ENCODE results near the gene CFAP221.

DNA sequence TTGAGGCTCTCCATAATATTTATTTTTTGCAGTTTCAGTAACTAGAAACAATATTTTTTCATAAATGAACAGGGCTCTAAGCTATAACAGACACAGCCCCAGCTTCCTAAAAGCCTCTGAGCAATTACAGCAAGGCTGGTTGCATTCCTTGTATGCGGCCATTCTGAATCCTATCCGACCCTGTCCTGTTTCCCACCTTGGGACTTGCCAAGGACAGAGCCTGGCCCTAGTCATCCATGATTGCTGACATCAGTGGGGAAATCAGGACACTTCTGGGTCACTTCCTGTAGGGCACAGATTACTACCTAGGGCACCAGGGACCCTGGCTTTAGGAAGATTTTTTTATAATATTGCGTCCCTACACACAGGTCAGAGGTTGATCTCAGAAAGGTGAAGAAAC lies 140.3 kb downstream of the CFAP221 start:
- TF ChIP-seq, protein P1, sequence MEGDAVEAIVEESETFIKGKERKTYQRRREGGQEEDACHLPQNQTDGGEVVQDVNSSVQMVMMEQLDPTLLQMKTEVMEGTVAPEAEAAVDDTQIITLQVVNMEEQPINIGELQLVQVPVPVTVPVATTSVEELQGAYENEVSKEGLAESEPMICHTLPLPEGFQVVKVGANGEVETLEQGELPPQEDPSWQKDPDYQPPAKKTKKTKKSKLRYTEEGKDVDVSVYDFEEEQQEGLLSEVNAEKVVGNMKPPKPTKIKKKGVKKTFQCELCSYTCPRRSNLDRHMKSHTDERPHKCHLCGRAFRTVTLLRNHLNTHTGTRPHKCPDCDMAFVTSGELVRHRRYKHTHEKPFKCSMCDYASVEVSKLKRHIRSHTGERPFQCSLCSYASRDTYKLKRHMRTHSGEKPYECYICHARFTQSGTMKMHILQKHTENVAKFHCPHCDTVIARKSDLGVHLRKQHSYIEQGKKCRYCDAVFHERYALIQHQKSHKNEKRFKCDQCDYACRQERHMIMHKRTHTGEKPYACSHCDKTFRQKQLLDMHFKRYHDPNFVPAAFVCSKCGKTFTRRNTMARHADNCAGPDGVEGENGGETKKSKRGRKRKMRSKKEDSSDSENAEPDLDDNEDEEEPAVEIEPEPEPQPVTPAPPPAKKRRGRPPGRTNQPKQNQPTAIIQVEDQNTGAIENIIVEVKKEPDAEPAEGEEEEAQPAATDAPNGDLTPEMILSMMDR (conservative IDR thresholded peaks at IDR 0.05; ENCODE audit: low read length): no peak
- TF ChIP-seq EZH2phosphoT487 (IDR thresholded peaks at IDR 0.05; ENCODE audit: borderline replicate concordance, low read depth, low read length): no peak
